Immature natural killer cell (primary cell): ENCODE results near the gene MTHFD1. TPM values are rescaled to one million over a fixed set of nuclear protein-coding genes. Genes with fewer than 3 reads are reported as not detected.
A peak's percentile ranks its signal among the peaks of the same experiment; 100 is the strongest.

Experiments
- DNase-seq, 3 donors: peaks; one replicate each; pipeline ENCODE4 v3.0.0; 2022; ENCODE audit warnings: mixed read lengths in 1 of 3
- H3K27ac Mint-ChIP-seq, 6 donors: one replicate each; pipeline ENCODE4 v1.8.0; 2020; ENCODE audit warnings: mixed read lengths in 6 of 6, mild to moderate bottlenecking in 5 of 6, inconsistent platforms in 4 of 6, moderate library complexity in 3 of 6
- H3K27me3 Mint-ChIP-seq, 3 donors: one replicate each; pipeline ENCODE4 v1.8.0; 2020 to 2021; ENCODE audit warnings: low read depth in 3 of 3, mild to moderate bottlenecking in 3 of 3, mixed read lengths in 3 of 3, moderate library complexity in 3 of 3, inconsistent platforms in 1 of 3
- H3K36me3 Mint-ChIP-seq, 3 donors: one replicate each; pipeline ENCODE4 v1.8.0; 2020; ENCODE audit warnings: mixed read lengths in 3 of 3, inconsistent platforms in 2 of 3, mild to moderate bottlenecking in 2 of 3
- H3K4me1 Mint-ChIP-seq, 2 donors: one replicate each; pipeline ENCODE4 v1.8.0; 2020; ENCODE audit warnings: inconsistent platforms in 2 of 2, mild to moderate bottlenecking in 2 of 2, mixed read lengths in 2 of 2, moderate library complexity in 1 of 2
- H3K4me3 Mint-ChIP-seq, 5 donors: one replicate each; pipeline ENCODE4 v1.8.0; 2020; ENCODE audit warnings: mild to moderate bottlenecking in 5 of 5, mixed read lengths in 5 of 5, inconsistent platforms in 3 of 5, moderate library complexity in 3 of 5
- H3K9me3 Mint-ChIP-seq, 6 donors: one replicate each; pipeline ENCODE4 v1.8.0; 2020; ENCODE audit warnings: mild to moderate bottlenecking in 6 of 6, mixed read lengths in 6 of 6, inconsistent platforms in 4 of 6, moderate library complexity in 3 of 6
- polyA plus RNA-seq, 3 donors: library from polyadenylated mRNA; unstranded; fragments of 300-500 nt; fragmentation: Illumina TruSeq; gene quantifications; one replicate each; pipeline ENCODE4 v1.2.3, GENCODE V29; 2021

The MTHFD1 gene
- polyA plus RNA-seq, 3 donors from 2014 or later, result 28.0 to 49.0 (median 42.7) TPM

DNA sequence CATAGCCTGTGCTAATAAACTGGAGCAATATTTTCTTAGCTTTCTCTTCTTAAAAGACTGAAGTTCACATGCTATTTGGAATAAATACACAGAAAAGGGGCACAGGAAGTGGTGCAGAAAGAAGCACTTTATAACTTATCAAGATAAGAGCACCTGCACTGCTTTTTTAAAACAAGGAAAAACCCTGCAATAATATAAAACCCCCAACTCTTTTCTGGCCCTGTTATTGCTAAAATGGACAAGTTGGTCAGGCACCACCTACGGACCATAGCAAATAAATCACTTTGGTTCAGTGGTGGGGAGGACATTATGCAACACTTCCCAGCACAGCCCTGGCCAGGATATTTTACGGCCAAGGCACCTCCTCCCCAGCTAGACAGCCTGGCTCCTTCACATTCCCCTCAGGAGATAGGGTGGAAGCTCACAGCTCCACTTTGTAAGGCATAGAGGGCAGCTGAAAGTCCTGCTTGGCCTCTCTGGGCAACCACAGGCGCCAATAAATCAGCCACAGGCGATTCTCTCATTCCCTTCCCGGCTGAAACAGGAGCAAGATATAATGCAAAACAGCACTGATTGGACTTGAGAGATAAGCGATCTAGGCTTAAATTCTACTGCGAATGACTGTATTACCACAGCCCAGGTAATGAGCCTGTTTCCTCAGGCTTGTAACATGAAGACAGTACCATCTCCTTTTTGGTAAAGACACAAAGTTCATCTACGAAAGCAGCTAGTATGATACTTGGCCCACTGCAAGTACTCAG, 113.4 kb downstream of the MTHFD1 start:
- Mint-ChIP-seq H3K27ac (peak overlapping the region; percentile 99 to 100 (median 99)), H3K9me3 (peaks cover 0 to 3% (median 0%) of the 10 kb centered on the region in 6 donors), H3K27me3 (peaks cover 13 to 28% (median 28%) of the 10 kb centered on the region in 3 donors), H3K4me1 (peaks cover 58 to 73% of the 10 kb centered on the region in 2 donors), H3K4me3 (peak overlapping the region; percentile 96 to 100 (median 99)), H3K36me3 (peaks cover 0 to 7% (median 5%) of the 10 kb centered on the region in 3 donors)
- no peak for DNase-seq

DNA sequence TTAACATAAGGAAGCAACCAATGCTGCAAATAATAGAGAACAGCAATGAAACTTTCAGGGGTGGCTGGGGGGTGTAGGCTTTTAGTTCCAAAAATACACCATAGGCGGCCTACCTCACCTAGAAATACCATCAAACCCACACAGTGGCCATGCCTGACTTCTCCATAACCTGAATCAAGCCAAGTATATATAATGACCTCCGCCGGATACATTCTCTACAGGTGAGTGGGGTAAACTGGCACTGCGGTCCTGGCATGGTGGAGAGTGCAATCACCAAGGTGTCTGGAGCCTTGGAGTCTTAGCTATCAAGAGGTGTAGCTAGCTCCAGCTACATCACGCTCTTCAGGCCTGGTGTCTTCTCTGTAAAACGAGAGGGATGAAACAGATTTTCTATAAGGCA, 114.3 kb downstream of the MTHFD1 start:
- DNase-seq, result no peak

DNA sequence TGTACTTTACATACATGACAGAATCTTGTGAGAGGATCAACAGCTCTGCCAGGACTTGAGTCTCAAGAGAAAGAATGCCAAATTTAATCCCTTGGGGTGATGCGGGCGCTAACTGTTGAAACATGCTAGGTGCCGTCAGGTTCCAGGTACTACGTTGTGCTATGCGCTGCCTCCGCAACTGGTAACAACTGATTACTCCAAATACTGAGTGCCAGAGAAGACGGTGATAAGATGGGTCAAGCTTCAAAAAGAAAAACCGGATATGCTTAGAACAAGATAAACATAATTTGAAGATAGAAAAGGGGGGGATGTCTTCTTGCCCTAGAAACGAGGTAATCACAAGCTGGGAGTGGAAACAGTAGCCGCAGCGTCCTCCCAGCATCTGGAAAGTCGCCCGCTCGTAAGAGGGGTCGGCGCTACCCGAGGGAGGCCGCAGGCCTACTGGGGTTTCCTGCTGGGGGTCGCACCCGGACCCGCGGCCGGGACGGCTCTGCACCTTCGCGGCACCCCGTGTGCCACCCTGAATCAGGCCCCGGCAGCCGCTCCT, 114.8 kb downstream of the MTHFD1 start:
- Mint-ChIP-seq H3K4me1 (peaks cover 67 to 73% of the 10 kb centered on the region in 2 donors), H3K4me3 (peak overlapping the region; percentile 96 to 100 (median 99)), H3K36me3 (peaks cover 0 to 1% (median under 1%) of the 10 kb centered on the region in 3 donors), H3K27ac (peak overlapping the region; percentile 99 to 100 (median 99)), H3K27me3 (peaks cover 13 to 28% (median 28%) of the 10 kb centered on the region in 3 donors), H3K9me3 (peaks cover 0 to 3% (median 0%) of the 10 kb centered on the region in 6 donors)
- no peak for DNase-seq

More for the DNA sequence above, 114.3 kb downstream of the MTHFD1 start:
- Mint-ChIP-seq H3K4me3 (peak overlapping the region; percentile 96 to 100 (median 99)), H3K27ac (peak overlapping the region; percentile 99 to 100 (median 99)), H3K27me3 (peaks cover 13 to 28% (median 28%) of the 10 kb centered on the region in 3 donors), H3K4me1 (peaks cover 63 to 73% of the 10 kb centered on the region in 2 donors), H3K36me3 (peaks cover 0 to 5% (median 4%) of the 10 kb centered on the region in 3 donors), H3K9me3 (peaks cover 0 to 3% (median 0%) of the 10 kb centered on the region in 6 donors)

DNA sequence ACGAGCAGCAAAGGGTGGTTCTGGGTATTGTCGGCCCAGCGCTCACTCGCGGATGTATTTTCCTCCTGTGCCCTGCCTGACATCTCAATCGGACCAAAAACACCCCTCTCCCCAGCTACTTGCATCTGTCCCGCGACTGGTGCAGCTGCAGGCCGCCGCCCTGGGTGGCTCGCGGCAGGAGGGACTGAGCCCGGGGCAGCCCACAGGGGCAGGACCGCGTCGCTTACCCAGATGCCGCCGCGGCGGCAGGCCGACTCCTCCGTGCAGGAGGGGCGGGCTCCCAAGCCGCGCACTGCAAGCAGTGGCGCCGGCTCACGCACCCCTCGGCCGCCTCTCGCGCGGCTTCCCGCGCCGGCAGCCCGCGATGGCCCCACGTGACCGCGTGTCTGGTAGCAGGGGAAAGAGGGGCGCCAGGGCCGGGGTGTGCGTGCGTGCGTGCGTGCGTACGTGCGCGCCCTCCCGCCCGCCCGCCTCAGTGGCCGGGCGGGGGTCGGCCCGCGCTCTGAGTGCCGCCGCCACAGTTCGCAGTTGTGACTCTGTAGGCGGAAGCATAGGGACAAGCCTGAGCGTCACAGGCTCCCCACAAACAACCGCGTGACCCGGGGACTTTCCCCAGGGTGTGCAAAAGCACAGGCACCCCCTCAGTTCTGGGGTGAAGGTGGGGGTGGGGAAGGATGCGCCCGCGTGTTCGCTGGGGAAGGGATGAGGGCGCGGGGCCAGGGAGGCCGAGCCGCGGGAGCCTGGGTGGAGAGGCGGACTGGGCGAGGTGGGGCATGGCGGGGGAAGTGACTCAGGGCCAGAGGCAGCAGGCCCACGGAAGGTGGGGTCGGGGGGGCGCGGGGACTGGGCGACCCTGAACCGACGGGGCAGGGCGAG, 115.5 kb downstream of the MTHFD1 start, which contains the start of gene ZBTB25:
Gene ZBTB25 (minus strand): TSS at position 405 of the 876 bp plus-strand sequence. CDS start 13,305 bp downstream, outside the sequence.
- Mint-ChIP-seq H3K4me3 (peak within 1 kb of the TSS; percentile 96 to 100 (median 99)), H3K27me3 (peaks cover 13 to 28% (median 28%) of the 10 kb centered on the region in 3 donors), H3K36me3 (no peaks in the 10 kb centered on the region), H3K27ac (peak within 1 kb of the TSS; percentile 99 to 100 (median 100)), H3K4me1 (peaks cover 73 to 79% of the 10 kb centered on the region in 2 donors), H3K9me3 (peaks cover 0 to 3% (median 0%) of the 10 kb centered on the region in 6 donors)
- peak; percentile 97 to 99 (median 99) for DNase-seq

DNA sequence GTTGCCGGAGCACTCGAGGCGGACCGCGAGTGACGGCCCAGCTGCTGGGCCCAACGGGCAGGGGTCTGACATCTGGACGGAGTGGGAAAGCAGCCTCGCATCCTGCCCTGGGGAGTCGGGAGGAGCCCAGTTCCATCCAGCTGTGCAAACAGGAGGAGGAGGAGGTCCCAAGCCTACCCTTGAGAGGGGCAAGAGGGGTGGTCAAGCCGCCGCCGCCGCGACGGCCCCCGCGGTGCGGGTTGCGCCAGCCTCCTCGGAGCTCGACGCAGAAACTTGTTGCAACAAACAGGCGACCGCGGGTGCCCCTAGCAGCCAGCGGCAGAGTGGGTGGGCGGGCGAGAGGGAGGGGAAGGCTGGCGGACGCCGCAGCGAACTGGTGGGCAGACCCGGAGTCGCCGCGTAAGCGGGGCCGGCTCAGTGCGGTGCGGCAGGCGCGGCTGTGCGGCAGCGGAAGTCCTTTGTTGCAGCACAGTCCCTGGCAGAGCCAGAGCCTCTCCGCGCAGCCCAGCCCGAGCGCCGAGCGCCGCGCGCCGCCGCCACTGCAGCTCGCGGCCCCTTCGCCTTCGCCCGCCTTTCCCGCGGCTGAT, 116.2 kb downstream of the MTHFD1 start, which contains the start of gene ZBTB1:
Gene ZBTB1 (plus strand): TSS at position 461 of the 587 bp plus-strand sequence. CDS start 16,735 bp downstream, outside the sequence.
- H3K27ac Mint-ChIP-seq, result peak within 1 kb of the TSS; percentile 98 to 100 (median 100)
- peaks cover 13 to 30% (median 28%) of the 10 kb centered on the region in 3 donors for H3K27me3 Mint-ChIP-seq
- H3K4me1 Mint-ChIP-seq, result peaks cover 79 to 80% of the 10 kb centered on the region in 2 donors
- DNase-seq, result peak; percentile 91 to 95 (median 93)
- H3K4me3 Mint-ChIP-seq, result peak within 1 kb of the TSS; percentile 92 to 99 (median 96)
- no peaks in the 10 kb centered on the region for H3K36me3 Mint-ChIP-seq
- peaks cover 0 to 3% (median 0%) of the 10 kb centered on the region in 6 donors for H3K9me3 Mint-ChIP-seq

DNA sequence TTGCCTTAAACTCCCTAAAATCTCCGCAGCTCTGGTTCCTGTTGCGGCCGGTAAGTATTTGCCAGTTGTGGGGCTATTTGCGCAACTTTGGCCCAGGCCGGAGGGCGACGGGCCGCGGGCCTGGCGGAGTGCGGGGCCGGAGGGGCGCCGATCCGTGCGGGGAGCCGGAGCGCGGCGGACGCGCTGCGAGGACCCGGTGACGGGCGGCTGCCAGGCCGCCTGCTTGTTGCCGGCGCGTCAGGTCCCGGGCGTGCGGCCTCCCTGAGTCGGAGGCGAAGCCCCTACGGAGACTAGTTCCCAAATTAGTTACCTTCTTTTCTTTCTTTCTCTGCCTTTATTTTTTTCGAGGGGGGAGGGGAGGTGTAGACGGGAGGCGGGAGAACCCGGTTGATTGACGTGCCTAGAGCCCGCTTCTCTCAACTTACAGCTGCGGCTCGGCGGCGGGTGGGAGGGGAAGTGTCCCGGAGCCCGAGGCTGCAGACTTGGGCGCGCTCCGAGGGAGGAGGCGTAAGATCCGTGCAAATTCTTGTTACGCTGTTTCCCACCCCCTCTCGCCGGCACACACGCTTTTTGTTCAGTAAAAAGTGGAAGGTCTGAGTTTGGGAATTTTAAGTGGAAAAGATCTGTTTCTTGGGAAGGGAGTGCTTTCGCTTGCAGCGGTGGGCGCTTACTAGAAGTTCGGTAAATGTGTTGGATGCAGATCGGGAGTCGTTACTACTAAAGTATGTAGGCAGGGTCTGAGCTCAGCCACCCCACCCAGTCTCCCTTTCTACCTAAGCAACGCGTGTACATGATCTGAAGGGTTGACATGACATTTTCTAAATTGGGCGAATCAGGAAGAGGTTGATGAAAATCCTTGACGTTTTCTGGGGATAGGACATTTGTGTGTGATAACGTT, 117.0 kb downstream of the MTHFD1 start:
- peaks cover 0 to 3% (median 0%) of the 10 kb centered on the region in 6 donors for H3K9me3 Mint-ChIP-seq
- peak overlapping the region; percentile 91 to 97 (median 93) for H3K4me3 Mint-ChIP-seq
- H3K36me3 Mint-ChIP-seq, result no peaks in the 10 kb centered on the region
- H3K27ac Mint-ChIP-seq, result peak overlapping the region; percentile 98 to 100 (median 100)
- DNase-seq, result peak; percentile 83 to 85 (median 84)
- H3K4me1 Mint-ChIP-seq, result peaks cover 79 to 80% of the 10 kb centered on the region in 2 donors
- peaks cover 13 to 30% (median 28%) of the 10 kb centered on the region in 3 donors for H3K27me3 Mint-ChIP-seq

DNA sequence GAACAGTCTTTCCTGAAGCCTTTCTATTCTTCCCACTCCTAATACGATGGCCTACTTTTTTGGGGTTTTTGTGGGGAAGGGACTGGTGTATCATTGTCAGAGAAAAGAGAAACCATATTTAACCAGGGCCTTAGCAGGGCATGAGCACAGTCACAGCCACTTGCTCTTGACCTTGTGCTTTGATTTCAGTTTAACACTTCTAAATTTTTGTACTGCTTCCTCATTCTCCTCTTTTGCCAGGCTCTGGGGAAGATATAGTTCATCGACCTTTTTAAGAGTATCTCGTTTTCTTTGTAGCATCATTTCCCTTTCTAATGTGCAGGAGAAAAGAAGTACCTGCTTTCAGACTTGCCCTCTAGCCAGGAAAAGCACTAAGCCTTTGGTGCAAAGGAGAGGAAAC, 118.6 kb downstream of the MTHFD1 start:
- Mint-ChIP-seq H3K4me1 (peaks cover 80 to 82% of the 10 kb centered on the region in 2 donors), H3K27me3 (peaks cover 13 to 30% (median 30%) of the 10 kb centered on the region in 3 donors), H3K9me3 (peaks cover 0 to 3% (median 0%) of the 10 kb centered on the region in 6 donors), H3K27ac (peak overlapping the region; percentile 95 to 99 (median 98)), H3K4me3 (peak overlapping the region; percentile 89 to 97 (median 93)), H3K36me3 (no peaks in the 10 kb centered on the region)
- DNase-seq, result peak; percentile 30 to 33 (median 30)

DNA sequence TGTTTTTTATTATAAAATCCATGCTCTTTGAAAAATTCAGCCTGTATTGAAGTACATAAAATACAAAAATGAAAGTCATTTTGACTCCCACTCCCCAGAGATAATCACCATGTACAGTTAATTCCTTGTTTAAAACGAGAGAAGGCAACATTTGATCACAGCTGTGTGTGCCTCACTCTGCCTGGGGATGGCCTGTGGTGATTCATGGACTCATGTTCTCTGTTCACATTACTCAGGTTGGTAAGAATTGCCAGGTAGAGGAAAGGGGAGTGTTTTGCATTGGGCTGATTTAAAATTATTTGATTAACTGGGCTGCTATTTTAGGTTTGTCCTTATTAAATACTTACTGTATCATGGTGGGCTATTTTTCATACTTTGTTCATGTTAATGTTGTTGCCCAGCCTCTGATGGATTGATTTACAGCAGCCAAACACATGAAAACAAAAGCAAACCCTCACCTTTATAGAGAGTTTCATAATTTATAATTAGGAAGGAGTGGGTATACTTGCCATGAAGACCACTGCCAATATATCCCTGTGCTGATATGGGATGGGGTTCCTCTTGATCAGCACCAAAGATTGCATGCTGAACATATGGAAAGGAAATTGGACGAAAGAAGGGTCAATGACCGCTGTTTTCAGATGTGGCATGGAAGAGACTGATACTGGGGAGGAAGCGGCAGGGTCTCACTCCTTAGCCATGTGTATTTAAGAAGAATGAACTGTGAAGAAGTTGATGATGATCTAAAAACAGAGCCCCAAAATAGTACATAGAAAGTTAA, 119.4 kb downstream of the MTHFD1 start:
- peaks cover 13 to 30% (median 30%) of the 10 kb centered on the region in 3 donors for H3K27me3 Mint-ChIP-seq

DNA sequence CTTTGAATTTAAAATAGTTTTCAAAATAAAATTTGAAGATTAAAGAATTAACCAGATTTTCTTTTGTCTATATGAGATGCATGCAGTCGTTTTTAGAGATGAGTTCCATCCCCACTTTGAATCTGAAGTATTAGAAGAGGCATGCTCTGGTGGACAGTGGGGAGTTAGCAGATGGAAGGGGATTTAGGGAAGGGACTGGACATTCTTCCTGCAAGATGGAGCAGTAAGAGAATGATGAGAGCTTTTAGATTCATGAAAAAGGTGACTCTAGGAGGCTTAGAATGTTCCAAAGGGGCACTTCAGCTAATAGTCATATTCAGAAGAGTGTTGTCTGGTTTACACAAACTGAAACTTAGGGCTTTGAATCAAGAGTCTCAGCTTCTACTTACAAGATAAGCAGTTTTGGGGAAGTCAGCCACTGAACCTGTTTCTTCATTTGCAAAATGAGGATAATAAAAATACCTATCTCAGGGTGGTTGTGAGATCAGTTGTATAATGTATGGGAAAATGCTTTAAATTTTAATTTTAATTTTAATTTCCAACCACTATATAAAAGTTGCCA, 120.1 kb downstream of the MTHFD1 start:
- H3K4me3 Mint-ChIP-seq, result peak overlapping the region in 2 of 5 donors; percentile 89 to 96
- no peaks in the 10 kb centered on the region for H3K36me3 Mint-ChIP-seq
- peaks cover 0 to 3% (median 0%) of the 10 kb centered on the region in 6 donors for H3K9me3 Mint-ChIP-seq
- peaks cover 13 to 28% (median 27%) of the 10 kb centered on the region in 3 donors for H3K27me3 Mint-ChIP-seq
- H3K27ac Mint-ChIP-seq, result peak overlapping the region; percentile 14 to 99 (median 64)
- DNase-seq, result no peak
- peaks cover 71 to 83% of the 10 kb centered on the region in 2 donors for H3K4me1 Mint-ChIP-seq

More for the DNA sequence above, 119.4 kb downstream of the MTHFD1 start:
- H3K4me1 Mint-ChIP-seq, result peaks cover 73 to 82% of the 10 kb centered on the region in 2 donors
- H3K4me3 Mint-ChIP-seq, result peak overlapping the region; percentile 89 to 97 (median 93)
- DNase-seq, result no peak
- no peaks in the 10 kb centered on the region for H3K36me3 Mint-ChIP-seq
- H3K9me3 Mint-ChIP-seq, result peaks cover 0 to 3% (median 0%) of the 10 kb centered on the region in 6 donors
- peak overlapping the region; percentile 19 to 99 (median 98) for H3K27ac Mint-ChIP-seq

DNA sequence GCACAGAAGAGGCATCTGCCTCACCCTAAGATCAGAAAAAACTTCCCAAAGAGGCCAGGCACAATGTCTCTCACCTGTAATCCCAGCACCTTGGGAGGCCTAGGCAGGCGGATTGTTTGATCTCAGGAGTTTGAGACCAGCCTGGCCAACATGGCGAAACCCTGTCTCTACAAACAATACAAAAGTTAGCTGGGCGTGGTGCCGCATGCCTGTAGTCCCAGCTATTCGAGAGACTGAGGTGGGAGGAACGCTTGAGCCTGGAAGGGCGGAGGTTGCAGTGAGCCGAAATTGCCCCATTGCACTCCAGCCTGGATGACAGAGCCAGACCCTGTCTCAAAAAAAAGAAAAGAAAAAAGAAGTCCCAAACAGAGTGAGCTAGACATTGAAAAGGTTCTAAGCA, 120.9 kb downstream of the MTHFD1 start:
- Mint-ChIP-seq H3K27me3 (peaks cover 10 to 22% (median 22%) of the 10 kb centered on the region in 3 donors), H3K36me3 (no peaks in the 10 kb centered on the region), H3K9me3 (peaks cover 0 to 2% (median 0%) of the 10 kb centered on the region in 6 donors), H3K4me3 (peak overlapping the region in 3 of 5 donors; percentile 24 to 46 (median 26)), H3K27ac (peak overlapping the region in 2 of 6 donors; percentile 53 to 64), H3K4me1 (peaks cover 75 to 90% of the 10 kb centered on the region in 2 donors)
- no peak for DNase-seq
